Measurements from ENCODE around the gene MTA1.

The MTA1 gene

DNA sequence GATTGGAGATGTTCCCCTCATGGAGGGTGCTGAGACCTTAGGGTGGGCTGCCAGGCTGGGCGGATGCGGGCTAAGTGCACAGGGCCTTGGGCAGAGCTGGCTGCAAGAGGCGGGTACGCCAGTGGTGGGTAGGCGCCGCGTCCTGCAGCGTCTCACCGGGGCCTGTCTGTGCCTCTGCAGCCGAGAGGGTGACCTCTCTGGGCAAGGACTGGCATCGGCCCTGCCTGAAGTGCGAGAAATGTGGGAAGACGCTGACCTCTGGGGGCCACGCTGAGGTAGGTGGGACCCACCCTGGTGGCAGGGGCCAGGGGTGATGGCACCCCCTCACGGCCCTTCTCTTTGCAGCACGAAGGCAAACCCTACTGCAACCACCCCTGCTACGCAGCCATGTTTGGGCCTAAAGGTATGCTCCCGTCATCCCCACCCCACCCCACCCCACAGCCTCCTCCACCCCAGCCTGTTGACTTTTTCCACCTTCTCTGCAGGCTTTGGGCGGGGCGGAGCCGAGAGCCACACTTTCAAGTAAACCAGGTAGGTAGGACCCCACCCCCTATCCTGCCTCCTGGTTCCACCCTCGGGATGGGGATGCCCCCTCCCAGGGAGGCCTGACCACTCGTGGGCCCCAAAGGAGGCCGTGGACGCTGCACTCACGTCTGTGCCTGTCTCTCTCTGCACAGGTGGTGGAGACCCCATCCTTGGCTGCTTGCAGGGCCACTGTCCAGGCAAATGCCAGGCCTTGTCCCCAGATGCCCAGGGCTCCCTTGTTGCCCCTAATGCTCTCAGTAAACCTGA lies 68.6 kb downstream of the MTA1 start:
- no peak for DNase-seq (ENCODE audit: low spot score)

- DNase-seq (ENCODE audit: low spot score): no peak
These were observed 69.3 kb downstream of the MTA1 start for GRCh38 chr14:105488781-105489541.

- DNase-seq (ENCODE audit: low spot score): peak; percentile 79
These were observed 70.1 kb downstream of the MTA1 start for GRCh38 chr14:105489542-105490266.

- DNase-seq (ENCODE audit: low spot score): no peak
These were observed 70.6 kb downstream of the MTA1 start for GRCh38 chr14:105490267-105490571.

DNA sequence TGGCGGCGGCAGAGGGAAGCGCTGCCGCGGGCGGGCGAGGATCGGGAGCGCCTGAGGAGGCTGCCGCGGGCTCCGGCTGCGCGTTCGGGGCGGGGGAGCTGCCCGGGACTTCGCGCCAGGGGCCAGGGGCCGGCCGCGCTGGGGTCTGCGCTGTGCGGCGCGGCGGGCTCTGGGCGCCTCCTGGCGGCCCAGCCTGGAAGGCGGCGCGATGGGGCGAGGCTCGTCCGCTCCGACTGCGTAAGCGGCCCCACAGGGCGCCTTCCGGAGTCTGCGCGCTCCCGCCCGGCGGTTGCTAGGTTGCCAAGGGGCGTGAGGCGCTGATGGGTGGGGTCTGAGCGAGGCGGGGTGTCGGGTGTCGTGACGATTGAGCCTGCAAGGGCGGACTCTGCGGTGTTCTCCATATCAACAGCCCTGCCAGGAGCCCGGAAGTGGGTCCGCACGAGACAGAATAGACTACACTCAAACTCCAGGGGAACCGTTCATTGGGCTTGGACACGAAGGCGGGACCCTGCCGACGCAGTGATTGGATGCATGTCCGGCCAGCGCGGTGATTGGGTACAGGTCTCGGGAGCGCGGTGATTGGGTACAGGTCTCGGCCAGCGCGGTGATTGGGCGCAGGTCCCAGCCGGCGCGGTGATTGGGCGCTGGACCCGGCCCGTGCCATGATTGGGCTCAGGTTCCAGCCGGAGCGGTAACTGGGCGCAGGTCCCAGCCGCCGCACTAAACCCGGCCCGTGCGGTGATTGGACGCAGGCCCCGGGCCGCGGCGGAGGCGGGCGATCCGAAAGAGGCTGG lies 71.1 kb downstream of the MTA1 start, which contains the start of gene TEDC1:
Gene TEDC1, plus strand, starts transcription at position 675 of the 794 bp plus-strand sequence. CDS start 130 bp downstream, outside the sequence.
- DNase-seq (ENCODE audit: low spot score): peak; percentile 99

GRCh38 chr14:105491366-105491973 lies 71.8 kb downstream of the MTA1 start:
- DNase-seq (ENCODE audit: low spot score): peak; percentile 82

DNA sequence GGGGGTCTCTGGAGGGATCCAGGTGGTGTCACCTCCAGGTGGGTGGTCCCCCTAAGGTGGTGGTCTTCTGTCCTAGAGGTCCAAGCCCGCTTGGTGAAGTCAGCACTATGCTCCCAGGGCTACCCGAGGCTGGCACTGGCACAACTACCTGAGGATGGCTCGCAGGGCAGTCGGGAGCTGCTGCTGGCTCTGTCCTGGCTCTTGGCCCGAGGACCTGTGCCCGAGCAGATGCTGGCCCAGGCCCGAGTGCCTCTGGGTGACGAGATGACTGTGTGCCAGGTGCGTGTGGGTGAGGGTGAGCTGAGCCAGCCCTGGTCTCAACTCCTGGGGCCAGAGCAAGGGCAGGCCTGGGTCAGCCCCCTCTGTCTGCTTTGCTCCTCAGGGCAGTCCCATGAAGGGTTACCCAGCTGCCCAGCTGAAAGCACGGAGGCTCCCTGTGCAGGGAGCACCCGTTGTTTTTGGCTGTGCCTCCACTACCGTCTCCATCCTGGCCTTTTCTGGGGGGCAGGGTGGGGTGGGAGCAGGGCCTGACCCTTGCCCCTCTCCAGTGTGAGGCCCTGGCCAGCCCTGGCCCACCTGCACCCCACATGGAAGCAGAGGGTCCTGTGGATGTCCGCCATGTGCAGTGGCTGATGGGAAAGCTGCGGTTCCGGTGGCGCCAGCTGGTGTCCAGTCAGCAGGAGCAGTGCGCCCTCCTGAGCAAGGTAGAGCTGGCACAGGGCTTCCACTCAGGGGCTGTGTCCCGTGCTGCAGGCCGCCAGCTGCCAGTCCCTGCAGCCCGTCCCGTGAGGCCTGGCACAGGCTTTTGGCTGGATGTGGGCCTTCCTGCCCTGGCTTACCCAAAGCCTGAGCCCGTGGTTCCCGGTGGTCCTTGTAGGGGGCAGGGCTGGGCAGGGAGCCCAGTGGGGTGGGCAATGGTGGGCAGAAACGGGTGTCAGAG lies 72.7 kb downstream of the MTA1 start:
- DNase-seq (ENCODE audit: low spot score): no peak

DNA sequence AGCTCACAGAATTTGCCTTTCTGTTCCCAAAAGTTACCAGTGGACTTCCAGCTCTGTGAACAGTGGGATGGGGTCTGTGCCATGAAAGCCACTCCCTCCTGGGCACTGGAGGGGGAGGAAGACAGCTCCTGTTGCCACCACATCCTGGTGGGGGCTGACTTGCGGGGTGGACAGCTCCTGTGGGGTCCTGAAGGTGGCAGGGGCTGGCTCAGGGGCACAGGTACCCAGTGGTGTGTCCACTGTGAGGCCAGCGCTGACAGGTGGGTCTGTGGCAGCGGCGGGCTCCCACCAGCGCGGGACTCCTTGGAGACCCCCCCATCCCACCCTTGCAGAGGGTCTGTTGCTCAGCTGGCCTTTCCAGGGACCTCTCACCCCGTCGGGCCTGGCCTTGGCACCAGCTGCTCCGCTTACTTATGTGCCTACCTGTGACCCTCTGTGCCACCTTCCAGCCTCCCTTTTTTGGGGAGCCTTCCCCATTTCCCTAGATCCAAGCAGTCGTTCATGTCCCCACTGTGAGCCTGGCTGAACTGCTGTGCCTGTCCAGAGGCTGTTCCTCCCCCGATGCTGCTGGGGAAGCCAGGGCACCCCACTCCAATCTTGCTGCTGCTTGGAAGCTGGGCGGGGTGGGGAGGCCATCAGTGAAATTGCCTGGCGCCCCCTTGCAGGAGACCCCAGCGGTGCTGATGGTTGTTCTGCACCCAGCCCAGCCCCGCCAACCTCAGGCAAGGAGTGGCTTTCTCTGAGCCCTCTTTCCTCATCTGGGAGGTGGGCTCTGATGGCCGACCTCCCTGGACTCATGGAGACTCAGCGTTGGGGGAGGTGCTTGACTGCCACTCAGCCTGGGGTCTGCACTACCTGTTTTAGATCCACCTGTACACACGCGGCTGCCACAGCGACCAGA lies 73.6 kb downstream of the MTA1 start:
- DNase-seq (ENCODE audit: low spot score): no peak

DNA sequence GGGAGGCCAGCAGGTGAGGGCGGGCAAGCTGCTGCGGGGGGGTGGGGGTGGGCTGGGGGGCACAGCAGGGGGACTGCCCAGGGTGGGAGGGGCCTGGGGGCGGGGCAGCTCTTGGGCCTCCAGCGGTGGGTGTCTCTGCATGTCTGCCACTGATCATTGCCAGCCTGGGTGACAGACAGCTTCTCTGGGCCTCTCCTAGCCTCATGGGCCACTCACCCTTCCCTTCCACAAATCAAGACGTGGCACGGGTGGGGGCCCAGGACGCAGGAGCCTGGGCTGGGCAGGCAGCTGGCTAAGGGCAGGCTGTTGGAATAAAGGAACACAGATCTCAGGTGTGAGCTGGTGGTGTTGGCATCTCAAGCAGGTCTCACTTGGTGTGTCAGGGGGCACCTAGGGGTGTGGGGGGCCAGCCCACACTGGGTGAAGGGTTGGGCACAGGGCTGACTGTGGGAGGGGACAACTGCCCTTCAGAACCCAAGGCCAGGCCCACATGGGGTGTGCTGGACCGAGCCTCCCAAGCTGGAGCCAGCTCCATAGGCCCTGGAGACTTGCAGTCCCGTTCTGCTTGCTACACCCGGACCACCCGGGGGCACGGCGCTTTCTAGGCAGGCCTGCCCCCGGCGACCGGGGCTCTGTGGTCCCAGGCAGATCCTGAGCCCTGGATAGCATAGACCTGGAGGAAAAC lies 74.4 kb downstream of the MTA1 start:
- DNase-seq (ENCODE audit: low spot score): no peak

GRCh38 chr14:105494606-105494929 lies 74.9 kb downstream of the MTA1 start:
- no peak for DNase-seq (ENCODE audit: low spot score)

- DNase-seq (ENCODE audit: low spot score): no peak
These were observed 75.7 kb downstream of the MTA1 start for GRCh38 chr14:105495101-105495989.

DNA sequence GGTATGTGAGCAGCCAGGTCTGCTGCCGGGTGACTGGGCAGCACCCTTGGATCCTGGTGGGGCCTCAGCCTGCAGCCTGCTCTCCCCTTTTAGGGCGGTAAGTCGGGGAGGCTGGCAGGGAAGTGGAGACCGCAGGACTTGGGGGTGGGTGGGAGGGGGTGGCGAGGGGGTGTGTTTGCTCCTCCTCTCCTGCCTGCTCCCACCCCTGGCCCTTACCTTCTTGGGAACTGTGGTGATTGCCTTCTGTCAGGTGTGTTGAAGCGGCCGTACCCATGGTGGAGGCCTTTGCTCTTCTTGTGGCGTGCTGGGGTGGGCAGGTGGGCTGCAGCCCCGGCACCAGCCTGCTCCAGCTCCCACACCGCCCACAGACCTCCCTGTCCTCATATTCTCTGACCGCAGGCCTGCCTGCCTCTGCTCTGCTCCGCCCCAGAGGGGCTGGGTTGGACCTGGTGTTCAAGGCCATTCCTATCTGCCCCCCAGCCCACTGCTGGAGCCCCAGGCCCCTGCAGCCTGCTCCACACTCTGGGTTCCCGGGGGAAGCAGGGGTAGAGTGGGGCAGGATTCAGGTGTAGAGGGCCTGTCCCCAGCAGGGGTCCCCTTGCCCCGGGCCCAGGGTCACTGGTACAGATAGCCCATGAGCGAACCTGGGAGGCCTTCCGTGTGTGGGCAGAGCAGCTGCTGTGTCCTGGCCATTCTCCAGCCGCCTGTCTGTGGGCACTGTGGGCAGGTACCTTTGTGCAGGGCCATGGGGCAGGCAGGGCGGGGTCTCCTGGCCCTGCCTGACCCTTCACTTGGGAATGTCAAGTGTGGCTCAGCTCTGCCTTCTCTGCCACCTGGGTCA lies 76.6 kb downstream of the MTA1 start:
- DNase-seq (ENCODE audit: low spot score): no peak

DNA sequence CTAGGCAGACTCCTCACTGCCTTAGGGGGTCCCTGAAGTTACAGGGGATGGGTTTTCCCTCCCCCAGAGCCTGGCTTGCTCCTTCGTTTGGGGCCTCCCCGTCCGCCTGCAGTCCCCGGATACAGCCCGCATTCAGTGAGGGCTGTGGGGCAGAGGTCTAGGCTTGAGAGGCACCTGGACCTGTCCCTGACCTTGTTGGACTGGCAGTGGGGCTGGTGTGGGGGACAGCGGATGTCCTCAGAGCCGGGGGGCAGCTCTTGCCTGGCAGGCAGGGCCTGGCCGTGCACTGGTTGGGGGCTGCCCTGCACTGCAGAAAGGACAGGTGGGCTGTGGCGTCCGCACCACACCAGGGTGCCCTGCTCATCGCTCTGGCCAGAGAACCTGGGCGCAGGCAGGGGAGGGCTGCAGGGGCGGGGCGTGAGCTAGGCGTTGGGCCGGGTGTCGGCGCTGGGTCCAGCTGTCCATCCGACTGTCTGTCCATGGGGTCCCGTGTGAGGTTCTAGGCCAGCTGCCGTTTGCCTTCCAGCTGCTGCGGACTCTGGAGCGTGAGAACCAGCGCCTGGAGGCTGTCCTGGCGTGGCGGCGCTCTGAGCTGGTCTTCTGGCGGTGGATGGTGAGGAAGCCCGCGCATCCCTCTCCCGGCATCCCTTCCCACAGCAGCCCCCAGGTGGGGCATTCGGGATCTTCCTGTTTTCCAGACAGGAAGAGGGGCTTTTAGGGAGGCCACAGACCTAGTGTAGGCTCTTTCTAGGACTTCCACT lies 77.4 kb downstream of the MTA1 start:
- DNase-seq (ENCODE audit: low spot score): no peak

GRCh38 chr14:105497671-105498429 lies 78.2 kb downstream of the MTA1 start:
- DNase-seq (ENCODE audit: low spot score): no peak

All from HuH-7 (cell line).